CD4-positive, alpha-beta T cell (primary cell): ENCODE results near the gene DPEP2NB. TPM values are rescaled to one million over a fixed set of nuclear protein-coding genes. Genes with fewer than 3 reads are reported as not detected.

Source experiments
- ATAC-seq: fragments of 200-7000 bp; cut with Tn5 transposase; one replicate; pipeline ENCODE4 v1.10.0; 2022; ENCODE audit warnings: mild to moderate bottlenecking; ENCODE audit not compliant: poor library complexity
- CTCF ChIA-PET: fragments of 350-600 bp; sonication (Branson Sonifier 250); formaldehyde crosslinking; loops from one replicate; lab custom pipeline; 2021; ENCODE audit warnings: antibody characterized with exemption, inconsistent platforms; lab: Charles Lee
- POLR2A ChIA-PET: fragments of 350-600 bp; sonication (Branson Sonifier 250); formaldehyde crosslinking; loops from one replicate; lab custom pipeline; 2021; ENCODE audit warnings: antibody characterized with exemption, inconsistent platforms; lab: Charles Lee
- DNase-seq, 14 experiments: peaks; one replicate each; pipeline ENCODE4 v3.0.0-alpha.2; 2013 to 2020; ENCODE audit warnings: mixed read lengths in 2 of 14
- H3K27ac ChIP-seq, 2 donors: one replicate each; pipeline versions ENCODE4 v1.5.1 to v1.7.0; 2013; ENCODE audit warnings: low read length in 2 of 2, low read depth in 1 of 2, mild to moderate bottlenecking in 1 of 2
- H3K27me3 ChIP-seq, 2 experiments: 1 replicate in 1 of 2; 2 replicates in 1 of 2; pipeline versions ENCODE4 v1.6.1 to v1.7.0; 2013; ENCODE audit warnings: low read length in 2 of 2, control low read depth in 1 of 2, mild to moderate bottlenecking in 1 of 2, moderate library complexity in 1 of 2; ENCODE audit not compliant: insufficient read depth in 2 of 2, control insufficient read depth in 1 of 2
- H3K36me3 ChIP-seq: one replicate; pipeline ENCODE4 v1.6.1; 2013; ENCODE audit warnings: low read length, control low read depth; ENCODE audit not compliant: insufficient read depth
- H3K4me1 ChIP-seq: one replicate; pipeline ENCODE4 v1.6.1; 2013; ENCODE audit warnings: low read length, control low read depth; ENCODE audit not compliant: insufficient read depth
- H3K4me3 ChIP-seq: one replicate; pipeline ENCODE4 v1.5.1; 2013; ENCODE audit warnings: mild to moderate bottlenecking, low read length, moderate library complexity
- H3K9me3 ChIP-seq, 2 experiments: 1 replicate in 1 of 2; 2 replicates in 1 of 2; pipeline versions ENCODE4 v1.6.1 to v1.7.0; 2013; ENCODE audit warnings: low read length in 2 of 2, mild to moderate bottlenecking in 2 of 2, control low read depth in 1 of 2, moderate library complexity in 1 of 2; ENCODE audit not compliant: control insufficient read depth in 1 of 2, insufficient read depth in 1 of 2
- H3K27ac Mint-ChIP-seq: one replicate; pipeline ENCODE4 v1.8.0; 2020; ENCODE audit warnings: mixed read lengths
- H3K27me3 Mint-ChIP-seq: one replicate; pipeline ENCODE4 v1.8.0; 2021; ENCODE audit warnings: mixed read lengths
- H3K36me3 Mint-ChIP-seq: one replicate; pipeline ENCODE4 v1.8.0; 2021; ENCODE audit warnings: low read depth, mixed read lengths
- H3K4me1 Mint-ChIP-seq: one replicate; pipeline ENCODE4 v1.8.0; 2021; ENCODE audit warnings: low read depth, mixed read lengths
- H3K4me3 Mint-ChIP-seq: one replicate; pipeline ENCODE4 v1.8.0; 2020; ENCODE audit warnings: mild to moderate bottlenecking, mixed read lengths
- H3K9me3 Mint-ChIP-seq: one replicate; pipeline ENCODE4 v1.8.0; 2020; ENCODE audit warnings: mixed read lengths
- intact Hi-C, 2 experiments: fragments of 100-400 bp; cut with DNase I in 1 of 2; cut with micrococcal nuclease in 1 of 2; formaldehyde crosslinking; loops; one replicate each; pipeline versions ENCODE4 v1.15.1 to v1.9.0; 2023 to 2025; cut with DNase I, micrococcal nuclease
- total RNA-seq, 174 experiments: library from RNA in 2 of 174; stranded (reverse) in 2 of 174; gene quantifications; one replicate each; pipeline ENCODE4 v1.2.3 and lab custom pipeline; 2021 to 2026
- TF ChIP-seq, protein P1 (sequence below): fragments of 200-600 bp; IDR thresholded peaks from one replicate; pipeline ENCODE4 v1.8.0; 2022; ENCODE audit warnings: antibody characterized with exemption, mild to moderate bottlenecking

DPEP2NB gene
- total RNA-seq, 2 experiments from 2014 or later, result not detected

DNA sequence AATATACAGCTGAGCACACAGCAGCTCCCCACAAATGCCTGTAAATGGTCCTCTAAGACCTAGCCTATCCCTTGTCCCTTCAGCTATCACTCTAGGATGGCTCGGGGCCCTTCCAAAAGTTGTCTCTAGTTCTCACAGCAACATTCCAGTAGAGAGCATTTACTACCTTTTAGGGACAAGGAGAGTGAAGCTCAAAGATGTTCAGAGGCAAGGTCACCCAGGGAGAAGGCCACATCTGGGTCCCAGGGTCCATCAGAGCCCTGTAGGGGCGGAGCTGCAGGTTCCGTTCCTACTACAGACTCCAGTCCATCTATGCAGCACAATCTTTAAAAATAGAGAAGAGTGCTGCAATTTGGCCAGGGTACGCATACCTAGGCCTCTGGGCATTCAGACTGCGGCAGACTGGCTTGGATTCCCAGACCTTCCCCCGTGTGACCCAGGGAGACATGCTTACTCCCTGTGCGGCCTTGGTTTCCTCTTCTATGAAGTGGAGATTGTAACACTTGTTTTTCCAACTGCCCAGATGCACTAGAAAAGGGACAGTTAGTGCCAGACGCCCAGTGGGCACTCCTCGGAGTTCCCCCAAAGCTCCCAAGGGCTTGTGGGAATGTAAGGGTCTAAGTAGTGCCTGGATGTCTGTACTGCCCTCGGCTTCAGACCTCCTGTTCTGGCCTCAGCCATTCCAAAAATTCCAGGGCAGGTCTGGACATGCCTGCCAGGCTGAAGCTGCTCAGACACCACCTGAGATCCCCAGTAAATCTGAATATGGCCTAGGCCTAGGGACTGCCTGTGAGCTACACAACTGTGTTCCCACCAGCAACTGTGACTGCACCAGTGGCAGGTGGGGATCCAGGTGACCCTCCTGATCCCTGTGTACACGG, 49.8 kb downstream of the DPEP2NB start:
- H3K36me3 Mint-ChIP-seq, result peaks cover 15% of the 10 kb centered on the region
- H3K27me3 ChIP-seq, result no peaks in the 10 kb centered on the region
- H3K9me3 ChIP-seq, result no peaks in the 10 kb centered on the region
- DNase-seq, result no peak
- peak overlapping the region; percentile 98 for H3K4me3 Mint-ChIP-seq
- H3K27ac ChIP-seq, result no peak overlapping the region
- no peak overlapping the region for H3K27ac Mint-ChIP-seq
- no peak overlapping the region for H3K4me3 ChIP-seq
- H3K4me1 ChIP-seq, result peaks cover 25% of the 10 kb centered on the region
- intact Hi-C loops, result no loop called here
- H3K4me1 Mint-ChIP-seq, result peaks cover 24% of the 10 kb centered on the region
- TF ChIP-seq, protein P1, sequence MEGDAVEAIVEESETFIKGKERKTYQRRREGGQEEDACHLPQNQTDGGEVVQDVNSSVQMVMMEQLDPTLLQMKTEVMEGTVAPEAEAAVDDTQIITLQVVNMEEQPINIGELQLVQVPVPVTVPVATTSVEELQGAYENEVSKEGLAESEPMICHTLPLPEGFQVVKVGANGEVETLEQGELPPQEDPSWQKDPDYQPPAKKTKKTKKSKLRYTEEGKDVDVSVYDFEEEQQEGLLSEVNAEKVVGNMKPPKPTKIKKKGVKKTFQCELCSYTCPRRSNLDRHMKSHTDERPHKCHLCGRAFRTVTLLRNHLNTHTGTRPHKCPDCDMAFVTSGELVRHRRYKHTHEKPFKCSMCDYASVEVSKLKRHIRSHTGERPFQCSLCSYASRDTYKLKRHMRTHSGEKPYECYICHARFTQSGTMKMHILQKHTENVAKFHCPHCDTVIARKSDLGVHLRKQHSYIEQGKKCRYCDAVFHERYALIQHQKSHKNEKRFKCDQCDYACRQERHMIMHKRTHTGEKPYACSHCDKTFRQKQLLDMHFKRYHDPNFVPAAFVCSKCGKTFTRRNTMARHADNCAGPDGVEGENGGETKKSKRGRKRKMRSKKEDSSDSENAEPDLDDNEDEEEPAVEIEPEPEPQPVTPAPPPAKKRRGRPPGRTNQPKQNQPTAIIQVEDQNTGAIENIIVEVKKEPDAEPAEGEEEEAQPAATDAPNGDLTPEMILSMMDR, result no peak
- no peaks in the 10 kb centered on the region for H3K9me3 Mint-ChIP-seq
- ATAC-seq, result no peak
- H3K27me3 Mint-ChIP-seq, result no peaks in the 10 kb centered on the region
- ChIA-PET CTCF (no interaction called here), POLR2A (interaction anchor here (0.7 to 4.9 kb wide), 5 partner anchors 18 to 33 kb away, joined by 3 to 36 read pairs (median 4); partner anchors contain the start of genes DPEP2 and PSMB10)
- H3K36me3 ChIP-seq, result peaks cover 2% of the 10 kb centered on the region

DNA sequence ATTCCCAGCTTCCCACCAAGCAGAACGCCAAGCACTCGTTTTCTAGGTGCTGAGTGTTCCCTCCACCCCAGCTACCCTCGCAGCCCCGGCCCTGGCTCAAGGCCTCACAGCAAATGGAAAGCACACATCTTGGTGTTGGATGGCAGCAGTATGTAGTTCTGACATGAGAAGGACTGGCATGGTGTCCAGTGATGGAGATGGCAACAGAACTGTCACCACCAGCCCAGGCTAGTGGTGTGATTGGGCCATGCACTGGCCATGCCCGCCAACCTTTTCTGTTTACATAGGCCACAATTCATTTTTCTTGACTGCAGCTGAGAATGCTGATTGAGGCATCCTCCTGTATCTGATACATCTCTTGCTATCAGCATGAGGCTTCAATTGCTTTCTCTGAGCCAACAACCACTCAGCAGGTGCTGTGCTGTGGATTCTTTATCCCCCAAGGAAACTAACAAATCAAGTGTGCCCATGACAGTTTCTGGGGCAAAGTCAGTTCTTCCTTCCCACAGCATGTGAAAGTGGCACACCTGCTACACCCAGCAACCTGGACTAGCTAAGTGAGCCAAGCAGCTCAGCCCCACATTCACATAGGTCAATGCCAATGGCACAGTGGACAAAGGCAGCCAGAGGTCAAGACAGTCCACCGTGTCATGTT, 51.1 kb downstream of the DPEP2NB start:
- no peak overlapping the region for H3K27ac Mint-ChIP-seq
- ChIA-PET POLR2A (interaction anchor here (1.0 to 2.1 kb wide), 2 partner anchors 20 to 29 kb away, joined by 3 to 8 read pairs; no protein-coding TSS in a partner anchor), CTCF (no interaction called here)
- Histone ChIP-seq H3K27ac (no peak overlapping the region), H3K9me3 (no peaks in the 10 kb centered on the region), H3K4me3 (no peak overlapping the region), H3K27me3 (no peaks in the 10 kb centered on the region), H3K36me3 (peaks cover 9% of the 10 kb centered on the region), H3K4me1 (peaks cover 25% of the 10 kb centered on the region)
- H3K4me3 Mint-ChIP-seq, result peak overlapping the region; percentile 54
- intact Hi-C loops, result no loop called here
- no peaks in the 10 kb centered on the region for H3K27me3 Mint-ChIP-seq
- peaks cover 24% of the 10 kb centered on the region for H3K4me1 Mint-ChIP-seq
- peaks cover 17% of the 10 kb centered on the region for H3K36me3 Mint-ChIP-seq
- H3K9me3 Mint-ChIP-seq, result no peaks in the 10 kb centered on the region
- DNase-seq (no peak), ATAC-seq (no peak)
- TF ChIP-seq, protein P1, result no peak

DNA sequence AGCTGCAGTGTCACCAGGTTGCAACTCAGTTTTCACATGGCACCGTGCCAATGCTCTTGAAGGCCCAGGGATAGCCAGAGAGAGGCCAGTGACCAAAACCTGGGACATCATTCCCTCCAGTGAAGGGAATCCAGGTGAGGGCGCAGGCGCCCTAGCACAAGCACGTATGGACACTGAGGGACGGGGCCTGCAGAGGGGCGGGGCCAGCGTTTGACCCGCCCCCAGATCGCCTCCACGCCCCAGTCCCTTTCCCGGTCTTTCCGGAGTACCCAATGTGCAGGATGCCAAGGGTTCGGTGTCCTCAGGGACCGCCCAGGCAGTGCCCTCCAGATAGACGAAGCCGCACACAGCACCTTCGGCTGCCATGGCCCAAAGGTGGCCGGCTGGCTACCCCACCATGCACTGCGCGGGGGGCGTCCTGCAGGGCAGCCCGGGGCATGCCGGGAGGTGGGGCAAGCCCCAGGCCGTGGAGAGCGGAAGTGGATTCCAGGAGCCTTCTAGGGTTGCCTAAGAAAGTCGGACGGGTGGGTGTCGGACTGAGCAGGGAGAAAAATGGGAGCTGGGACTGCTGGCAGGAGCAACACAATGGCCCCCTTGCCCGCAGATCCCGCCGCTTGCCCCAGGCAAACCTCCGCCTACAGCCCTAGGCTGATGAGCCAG, 51.9 kb downstream of the DPEP2NB start:
- POLR2A ChIA-PET, result interaction anchor here (2.1 kb wide), 1 partner anchor 21 kb away, joined by 8 read pairs; no protein-coding TSS in a partner anchor

More for the DNA sequence above, 51.9 kb downstream of the DPEP2NB start:
- Mint-ChIP-seq H3K27ac (no peak overlapping the region), H3K27me3 (no peaks in the 10 kb centered on the region), H3K9me3 (no peaks in the 10 kb centered on the region), H3K36me3 (peaks cover 15% of the 10 kb centered on the region), H3K4me3 (no peak overlapping the region), H3K4me1 (peaks cover 18% of the 10 kb centered on the region)
- Histone ChIP-seq H3K27me3 (no peaks in the 10 kb centered on the region), H3K36me3 (peaks cover 14% of the 10 kb centered on the region), H3K9me3 (no peaks in the 10 kb centered on the region), H3K4me1 (peaks cover 18% of the 10 kb centered on the region), H3K4me3 (no peak overlapping the region), H3K27ac (no peak overlapping the region)
- TF ChIP-seq, protein P1, result no peak
- intact Hi-C loops, result no loop called here
- no peak for ATAC-seq
- CTCF ChIA-PET, result no interaction called here
- no peak for DNase-seq
